Small intestine (tissue), 7 donors: ENCODE measurements around the gene HLA-DMA. TPM values are rescaled to one million over a fixed set of nuclear protein-coding genes. Genes with fewer than 3 reads are reported as not detected.
A peak's percentile ranks its signal among the peaks of the same experiment; 100 is the strongest.

Source experiments
- DNase-seq, 2 donors: peaks; one replicate each; pipeline versions ENCODE4 v3.0.0 to v3.0.0-alpha.2; 2013
- FAIRE-seq: peaks from 2 replicates; lab custom pipeline; 2012; peaks lifted over from hg19 to GRCh38; lab: Jason Lieb, UNC
- H3K27ac ChIP-seq, 3 donors: one replicate each; pipeline ENCODE4 v1.5.1; 2013; ENCODE audit warnings: low read length in 2 of 3, mild to moderate bottlenecking in 2 of 3, control low read depth in 1 of 3, inconsistent platforms in 1 of 3, low read depth in 1 of 3, moderate library complexity in 1 of 3
- H3K27me3 ChIP-seq, 3 donors: one replicate each; pipeline ENCODE4 v1.6.1; 2013; ENCODE audit warnings: low read length in 3 of 3, inconsistent platforms in 1 of 3; ENCODE audit not compliant: control insufficient read depth in 3 of 3, insufficient read depth in 3 of 3
- H3K36me3 ChIP-seq, 3 donors: one replicate each; pipeline ENCODE4 v1.6.1; 2013; ENCODE audit warnings: low read length in 3 of 3, inconsistent platforms in 1 of 3, low read depth in 1 of 3, mild to moderate bottlenecking in 1 of 3, moderate library complexity in 1 of 3; ENCODE audit not compliant: control insufficient read depth in 3 of 3, insufficient read depth in 2 of 3
- H3K4me1 ChIP-seq, 3 donors: one replicate each; pipeline ENCODE4 v1.6.1; 2013; ENCODE audit warnings: low read length in 2 of 3, inconsistent platforms in 1 of 3, low read depth in 1 of 3, mild to moderate bottlenecking in 1 of 3, moderate library complexity in 1 of 3; ENCODE audit not compliant: control insufficient read depth in 3 of 3, insufficient read depth in 2 of 3
- H3K4me3 ChIP-seq, 3 donors: one replicate each; pipeline ENCODE4 v1.5.1; 2013; ENCODE audit warnings: low read length in 3 of 3, control low read depth in 1 of 3, inconsistent platforms in 1 of 3, low read depth in 1 of 3, mild to moderate bottlenecking in 1 of 3, moderate library complexity in 1 of 3
- H3K9me3 ChIP-seq, 2 donors: one replicate each; pipeline ENCODE4 v1.6.1; 2013; ENCODE audit warnings: low read depth in 1 of 2, low read length in 1 of 2; ENCODE audit not compliant: control insufficient read depth in 2 of 2, insufficient read depth in 1 of 2
- WGBS, 3 donors: extraction: QIAGEN DNeasy Blood & Tissue Kit; methylation state at CpG; one replicate each; pipeline ENCODE4 v1.1.7; 2013; 5-methylcytosine and 5-hydroxymethylcytosine counted together
- polyA plus RNA-seq, 4 donors: library from polyadenylated mRNA; stranded (reverse) in 3 of 4; unstranded in 1 of 4; fragments of 200-250 nt in 3 of 4; fragments of 120-200 nt in 1 of 4; gene quantifications; one replicate each; pipeline versions ENCODE4 v1.2.1 to v1.2.3, GENCODE V29; 2013
- donor health status: healthy with polysubstance abuse.
- donor health status: control.
- donor health status: control.
- donor health status: Bipolar disorder and iron deficiency.
- donor health status: healthy.

The HLA-DMA gene
- polyA plus RNA-seq, 4 donors: 24.5 to 111 (median 68.5) TPM

DNA sequence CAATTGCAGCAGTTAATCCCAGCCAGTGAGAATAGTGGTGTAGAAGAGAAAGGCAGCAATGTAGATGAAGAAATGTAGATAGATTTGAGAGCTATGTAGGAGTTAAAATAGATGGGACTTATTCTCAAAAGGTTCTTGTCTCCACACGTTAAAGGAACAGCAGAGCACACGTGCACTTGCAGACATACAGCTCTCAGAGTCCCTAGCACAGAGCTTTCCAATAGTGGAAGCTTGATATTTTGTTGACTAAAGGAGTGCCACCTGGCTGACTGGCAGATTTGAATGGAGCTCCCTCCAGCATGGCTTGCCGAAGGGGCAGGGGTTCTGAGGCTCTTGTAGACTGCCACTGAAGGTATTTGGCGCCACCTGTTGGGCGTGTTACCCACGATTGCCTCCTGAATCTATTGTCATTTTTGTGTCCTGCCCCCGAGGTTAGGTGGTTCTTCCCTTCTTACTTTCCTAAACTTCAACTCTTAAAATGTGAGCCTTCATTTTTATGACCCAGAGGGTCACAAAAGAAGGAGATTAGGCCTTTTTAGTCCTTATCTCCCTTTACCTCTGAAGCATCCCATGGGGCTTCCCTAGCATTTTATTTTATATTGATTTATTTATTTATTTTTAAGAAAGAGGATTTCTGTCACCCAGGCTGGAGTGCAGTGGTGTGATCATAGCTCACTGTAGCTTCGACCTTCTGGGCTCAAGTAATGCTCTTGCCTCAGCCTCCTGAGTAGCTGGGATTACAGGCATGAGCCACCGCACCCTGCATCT lies 31.9 kb upstream of the HLA-DMA start:
- FAIRE-seq (no peak), DNase-seq (peak; percentile 91 to 94)
- H3K4me3 ChIP-seq: no peak overlapping the region
- H3K27me3 ChIP-seq: no peaks in the 10 kb centered on the region
- peak overlapping the region in 1 of 3 donors; percentile 0 for H3K27ac ChIP-seq
- H3K9me3 ChIP-seq: no peaks in the 10 kb centered on the region
- peaks cover 2 to 19% (median 7%) of the 10 kb centered on the region in 3 donors for H3K4me1 ChIP-seq
- H3K36me3 ChIP-seq: peaks cover 9 to 16% (median 11%) of the 10 kb centered on the region in 3 donors
- WGBS, 3 donors: 10 to 13% (median 12%) methylated on average over 9 of the region's 9 CpGs

- Histone ChIP-seq H3K9me3 (no peaks in the 10 kb centered on the region), H3K4me1 (peaks cover 2 to 24% (median 7%) of the 10 kb centered on the region in 3 donors), H3K27ac (peak overlapping the region in 1 of 3 donors; percentile 0), H3K36me3 (peaks cover 12 to 21% (median 16%) of the 10 kb centered on the region in 3 donors), H3K27me3 (no peaks in the 10 kb centered on the region), H3K4me3 (no peak overlapping the region)
- WGBS, 3 donors: 23 to 42% (median 34%) methylated on average over 3 of the region's 3 CpGs
- FAIRE-seq: no peak
- DNase-seq: no peak
Observed at GRCh38 chr6:32983964-32984621, 31.2 kb upstream of the HLA-DMA start.

DNA sequence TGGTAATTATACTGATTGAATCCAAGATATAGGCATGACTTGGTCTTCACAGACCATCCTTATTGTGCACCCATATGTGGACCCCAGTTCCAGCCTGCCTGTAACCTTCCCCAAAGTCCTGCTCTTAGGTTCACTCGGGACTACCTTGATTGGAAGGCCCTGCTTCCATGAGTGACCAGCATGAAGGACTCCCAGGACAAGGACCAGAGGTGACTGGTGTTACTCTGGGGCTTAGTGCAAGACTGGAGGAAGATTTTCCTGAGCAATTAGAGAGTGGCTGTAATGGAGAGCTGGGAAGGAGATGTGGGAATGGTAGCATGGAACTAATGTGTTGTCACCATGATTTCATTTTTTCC lies 30.6 kb upstream of the HLA-DMA start:
- H3K36me3 ChIP-seq: peaks cover 14 to 27% (median 21%) of the 10 kb centered on the region in 3 donors
- DNase-seq (no peak), FAIRE-seq (no peak)
- H3K27me3 ChIP-seq: no peaks in the 10 kb centered on the region
- H3K9me3 ChIP-seq: no peaks in the 10 kb centered on the region
- no peak overlapping the region for H3K4me3 ChIP-seq
- no peak overlapping the region for H3K27ac ChIP-seq
- peaks cover 2 to 25% (median 7%) of the 10 kb centered on the region in 3 donors for H3K4me1 ChIP-seq
- WGBS, 3 donors: 29 to 66% (median 60%) methylated on average over 1 of the region's 1 CpG

GRCh38 chr6:32982702-32983492 lies 30.0 kb upstream of the HLA-DMA start:
- peak; percentile 77 to 81 for DNase-seq
- H3K27ac ChIP-seq: peak overlapping the region in 2 of 3 donors; percentile 13 to 19
- H3K9me3 ChIP-seq: no peaks in the 10 kb centered on the region
- whole genome bisulfite sequencing, 3 donors: 37 to 45% (median 38%) methylated on average over 6 of the region's 6 CpGs
- peaks cover 2 to 31% (median 7%) of the 10 kb centered on the region in 3 donors for H3K4me1 ChIP-seq
- peaks cover 19 to 33% (median 25%) of the 10 kb centered on the region in 3 donors for H3K36me3 ChIP-seq
- H3K27me3 ChIP-seq: no peaks in the 10 kb centered on the region
- H3K4me3 ChIP-seq: no peak overlapping the region
- FAIRE-seq: no peak

- Histone ChIP-seq H3K4me3 (no peak overlapping the region), H3K36me3 (peaks cover 26 to 39% (median 31%) of the 10 kb centered on the region in 3 donors), H3K27ac (no peak overlapping the region), H3K27me3 (no peaks in the 10 kb centered on the region), H3K9me3 (no peaks in the 10 kb centered on the region), H3K4me1 (peaks cover 2 to 37% (median 7%) of the 10 kb centered on the region in 3 donors)
- FAIRE-seq (no peak), DNase-seq (no peak)
- WGBS, 3 donors: 49 to 57% (median 55%) methylated on average over 8 of the region's 8 CpGs
Observed at GRCh38 chr6:32982084-32982701, 29.3 kb upstream of the HLA-DMA start.

DNA sequence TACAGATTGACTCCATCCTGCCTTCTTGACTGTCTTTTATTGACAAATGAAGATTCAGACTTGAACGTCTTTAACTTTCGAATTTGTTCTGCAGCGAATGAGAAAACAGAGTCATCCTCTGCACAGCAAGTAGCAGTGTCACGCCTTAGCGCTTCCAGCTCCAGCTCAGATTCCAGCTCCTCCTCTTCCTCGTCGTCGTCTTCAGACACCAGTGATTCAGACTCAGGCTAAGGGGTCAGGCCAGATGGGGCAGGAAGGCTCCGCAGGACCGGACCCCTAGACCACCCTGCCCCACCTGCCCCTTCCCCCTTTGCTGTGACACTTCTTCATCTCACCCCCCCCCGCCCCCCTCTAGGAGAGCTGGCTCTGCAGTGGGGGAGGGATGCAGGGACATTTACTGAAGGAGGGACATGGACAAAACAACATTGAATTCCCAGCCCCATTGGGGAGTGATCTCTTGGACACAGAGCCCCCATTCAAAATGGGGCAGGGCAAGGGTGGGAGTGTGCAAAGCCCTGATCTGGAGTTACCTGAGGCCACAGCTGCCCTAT lies 27.7 kb upstream of the HLA-DMA start:
- FAIRE-seq: no peak
- no peaks in the 10 kb centered on the region for H3K27me3 ChIP-seq
- no peaks in the 10 kb centered on the region for H3K9me3 ChIP-seq
- 69 to 72% (median 72%) methylated on average over 11 of the region's 11 CpGs for WGBS, 3 donors
- H3K4me3 ChIP-seq: no peak overlapping the region
- H3K4me1 ChIP-seq: peaks cover 4 to 49% (median 7%) of the 10 kb centered on the region in 3 donors
- peaks cover 38 to 52% (median 40%) of the 10 kb centered on the region in 3 donors for H3K36me3 ChIP-seq
- H3K27ac ChIP-seq: no peak overlapping the region
- DNase-seq: no peak

DNA sequence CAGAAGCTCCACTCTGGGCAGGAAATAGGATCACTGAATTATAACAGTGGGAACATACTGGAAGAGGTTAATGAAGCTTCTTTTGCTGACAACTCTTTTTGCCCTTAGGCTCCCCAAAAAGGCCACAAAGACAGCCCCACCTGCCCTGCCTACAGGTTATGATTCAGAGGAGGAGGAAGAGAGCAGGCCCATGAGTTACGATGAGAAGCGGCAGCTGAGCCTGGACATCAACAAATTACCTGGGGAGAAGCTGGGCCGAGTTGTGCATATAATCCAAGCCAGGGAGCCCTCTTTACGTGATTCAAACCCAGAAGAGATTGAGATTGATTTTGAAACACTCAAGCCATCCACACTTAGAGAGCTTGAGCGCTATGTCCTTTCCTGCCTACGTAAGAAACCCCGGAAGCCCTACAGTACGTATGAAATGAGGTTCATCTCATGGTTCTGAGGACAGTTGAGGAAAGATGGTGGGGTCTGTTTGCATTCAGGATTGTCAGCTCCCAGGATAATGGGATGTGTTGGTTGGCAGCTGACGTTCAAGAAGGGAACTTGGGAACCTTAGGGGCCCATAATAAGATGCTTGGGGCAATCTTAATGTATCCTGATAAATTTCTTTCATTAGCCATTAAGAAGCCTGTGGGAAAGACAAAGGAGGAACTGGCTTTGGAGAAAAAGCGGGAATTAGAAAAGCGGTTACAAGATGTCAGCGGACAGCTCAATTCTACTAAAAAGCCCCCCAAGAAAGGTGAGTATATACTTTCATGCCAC lies 27.0 kb upstream of the HLA-DMA start:
- H3K9me3 ChIP-seq: no peaks in the 10 kb centered on the region
- FAIRE-seq (no peak), DNase-seq (no peak)
- peaks cover 38 to 54% (median 45%) of the 10 kb centered on the region in 3 donors for H3K36me3 ChIP-seq
- H3K27ac ChIP-seq: no peak overlapping the region
- 86 to 90% (median 89%) methylated on average over 12 of the region's 12 CpGs for WGBS, 3 donors
- no peak overlapping the region for H3K4me3 ChIP-seq
- H3K27me3 ChIP-seq: no peaks in the 10 kb centered on the region
- peaks cover 6 to 49% (median 7%) of the 10 kb centered on the region in 3 donors for H3K4me1 ChIP-seq
